Stimulated activated CD8-positive, alpha-beta memory T cell treated with anti-CD3 and anti-CD28 coated beads, Interleukin-15, amount 100 ng/mL, for 48 hours (primary cell): ENCODE measurements around the gene LRRC32.
"Not testable (repeated sequence)": the region's sequence is repeated elsewhere in the genome, so short reads cannot be mapped to it uniquely, and the experiment has no call there.

ENCODE experiments used
- DNase-seq, 2 donors: peaks; one replicate each; pipeline ENCODE4 v3.0.0-alpha.2; 2020; ENCODE audit warnings: low read depth in 2 of 2

LRRC32 gene

GRCh38 chr11:76613901-76614300 lies 56.6 kb downstream of the LRRC32 start:
- DNase-seq = no peak

GRCh38 chr11:76612226-76612625 lies 58.3 kb downstream of the LRRC32 start:
- DNase-seq = no peak

- DNase-seq = no peak
Observed at GRCh38 chr11:76610871-76611475, 59.6 kb downstream of the LRRC32 start.

- DNase-seq = no peak
Observed at GRCh38 chr11:76610371-76610770, 60.2 kb downstream of the LRRC32 start.

GRCh38 chr11:76609736-76610370 lies 60.7 kb downstream of the LRRC32 start:
- no peak for DNase-seq

GRCh38 chr11:76608879-76609460 lies 61.6 kb downstream of the LRRC32 start:
- not testable (repeated sequence) for DNase-seq

- not testable (repeated sequence) for DNase-seq
Observed at GRCh38 chr11:76608228-76608627, 62.3 kb downstream of the LRRC32 start.
